Cerebellar nuclear complex (tissue), 1 donor: ENCODE measurements around the gene ADARB1.

Source experiments
- DNase-seq, 2 experiments: peaks; one replicate each; lab custom pipeline; 2025; lab: John Stamatoyannopoulos, UW

Gene ADARB1

DNA sequence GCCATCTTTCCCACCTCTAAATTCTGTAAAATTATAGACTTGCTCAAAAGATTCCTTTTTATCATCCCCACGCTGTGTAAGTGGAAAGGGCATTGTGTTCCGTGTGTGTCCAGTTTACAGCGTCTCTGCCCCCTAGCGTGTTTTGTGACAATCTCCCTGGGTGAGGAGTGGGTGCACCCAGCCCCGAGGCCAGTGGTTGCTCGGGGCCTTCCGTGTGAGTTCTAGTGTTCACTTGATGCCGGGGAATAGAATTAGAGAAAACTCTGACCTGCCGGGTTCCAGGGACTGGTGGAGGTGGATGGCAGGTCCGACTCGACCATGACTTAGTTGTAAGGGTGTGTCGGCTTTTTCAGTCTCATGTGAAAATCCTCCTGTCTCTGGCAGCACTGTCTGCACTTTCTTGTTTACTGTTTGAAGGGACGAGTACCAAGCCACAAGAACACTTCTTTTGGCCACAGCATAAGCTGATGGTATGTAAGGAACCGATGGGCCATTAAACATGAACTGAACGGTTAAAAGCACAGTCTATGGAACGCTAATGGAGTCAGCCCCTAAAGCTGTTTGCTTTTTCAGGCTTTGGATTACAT lies 151.5 kb downstream of the ADARB1 start:
- no peak for DNase-seq

DNA sequence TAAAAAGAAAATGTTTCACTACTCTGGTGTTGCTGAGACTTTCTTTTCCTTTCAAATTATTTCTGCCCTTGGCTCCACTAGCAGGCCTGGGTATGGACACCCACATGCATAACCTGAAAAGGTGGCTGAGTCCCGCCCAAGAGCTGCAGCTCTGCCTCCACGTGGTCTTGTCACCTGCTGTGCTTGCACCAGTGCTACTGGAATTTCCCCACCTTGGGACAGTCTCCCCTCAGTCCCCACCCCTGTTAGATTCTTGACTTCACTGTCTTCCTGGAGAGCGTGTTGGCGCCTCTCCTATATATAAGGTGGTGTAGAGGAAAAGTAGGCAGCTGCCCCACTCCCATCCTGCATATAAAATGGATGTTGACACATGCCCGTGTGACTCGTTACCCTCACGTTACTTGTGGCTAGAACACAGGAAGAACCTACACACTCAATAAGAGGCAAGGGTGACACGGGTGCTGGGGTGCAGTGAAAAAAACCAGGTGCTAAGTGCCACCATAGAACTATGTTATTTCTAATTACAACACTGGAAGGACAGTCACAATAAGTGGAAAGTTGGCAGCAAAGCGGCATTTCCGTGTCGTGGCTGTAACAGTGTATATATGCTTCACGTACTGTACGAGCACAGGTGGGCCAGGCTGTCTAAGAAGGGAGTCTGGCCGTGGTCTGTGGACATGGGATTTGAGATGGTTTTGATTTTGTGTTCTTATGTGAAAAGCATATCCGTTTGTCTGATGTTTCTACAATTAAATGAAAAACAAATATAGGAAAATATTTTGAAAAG lies 152.4 kb downstream of the ADARB1 start:
- no peak for DNase-seq

DNA sequence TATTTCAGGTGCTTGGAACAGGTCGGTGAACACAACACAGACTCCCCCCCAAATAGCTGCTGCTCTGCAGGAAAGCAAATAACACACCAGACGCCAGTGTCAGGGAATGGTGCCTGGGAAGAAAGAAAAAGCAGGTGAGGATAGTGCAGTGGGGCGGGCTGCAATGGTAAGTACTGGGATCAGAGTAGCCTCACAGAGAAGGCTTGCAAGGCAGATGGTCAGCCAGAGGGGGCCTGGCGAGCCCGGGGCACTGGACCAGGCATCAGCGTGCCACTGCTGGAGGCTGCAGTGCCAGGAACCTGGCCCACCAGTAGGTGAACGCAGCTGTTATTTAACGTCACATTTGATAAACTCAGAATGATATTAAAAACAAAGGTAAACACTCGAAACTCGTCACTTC lies 153.4 kb downstream of the ADARB1 start:
- peak; percentile 30 to 48 for DNase-seq

DNA sequence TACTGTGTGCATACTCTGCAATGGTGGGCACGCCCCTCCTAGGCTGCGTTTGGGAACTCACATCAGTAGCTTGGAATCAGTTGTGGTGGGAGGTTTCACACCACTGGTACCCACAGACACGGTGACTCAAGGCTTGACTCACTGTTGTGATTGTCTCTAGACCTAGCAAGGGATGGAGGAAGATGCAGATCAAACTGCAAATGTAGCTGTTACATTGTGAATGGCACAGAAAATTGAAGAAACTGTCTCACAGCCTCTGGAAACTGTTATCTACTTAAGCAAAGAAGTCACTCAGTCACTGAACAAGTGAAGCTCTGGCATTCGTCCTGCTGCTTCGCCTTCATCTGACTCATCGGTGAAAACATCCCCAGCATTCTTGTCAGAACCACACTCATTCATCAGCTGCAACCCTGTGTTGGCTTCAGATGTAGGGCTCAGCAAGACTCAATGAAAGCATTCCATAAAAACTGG lies 153.8 kb downstream of the ADARB1 start:
- DNase-seq = no peak

DNA sequence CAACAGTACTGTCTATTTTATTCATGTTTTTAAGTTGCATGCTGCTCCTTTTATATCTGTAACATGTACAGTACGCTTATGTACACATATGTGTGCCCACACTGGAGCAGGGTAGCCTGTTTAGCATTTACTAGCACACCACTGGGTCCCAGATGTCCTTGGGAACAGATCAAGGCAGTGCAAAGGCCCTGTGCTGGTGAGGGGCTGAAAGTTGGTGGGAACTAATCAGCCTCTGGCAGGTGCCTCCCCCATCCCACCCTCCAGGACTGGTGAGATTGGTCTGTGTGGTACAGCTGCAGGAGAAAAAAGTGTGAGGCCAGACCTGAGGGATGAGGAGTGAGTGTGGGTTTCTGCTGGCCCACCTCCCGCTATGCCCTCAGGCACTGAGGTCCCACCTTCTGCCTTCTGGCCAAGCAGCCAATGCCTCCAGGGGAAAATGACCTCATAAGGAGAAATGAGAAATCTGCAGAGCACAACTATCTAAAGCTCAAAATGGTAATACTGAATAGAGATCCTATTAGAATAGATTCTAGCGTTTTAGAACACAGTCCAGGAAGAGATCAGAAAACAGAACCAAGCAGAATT lies 154.4 kb downstream of the ADARB1 start:
- DNase-seq = no peak

DNA sequence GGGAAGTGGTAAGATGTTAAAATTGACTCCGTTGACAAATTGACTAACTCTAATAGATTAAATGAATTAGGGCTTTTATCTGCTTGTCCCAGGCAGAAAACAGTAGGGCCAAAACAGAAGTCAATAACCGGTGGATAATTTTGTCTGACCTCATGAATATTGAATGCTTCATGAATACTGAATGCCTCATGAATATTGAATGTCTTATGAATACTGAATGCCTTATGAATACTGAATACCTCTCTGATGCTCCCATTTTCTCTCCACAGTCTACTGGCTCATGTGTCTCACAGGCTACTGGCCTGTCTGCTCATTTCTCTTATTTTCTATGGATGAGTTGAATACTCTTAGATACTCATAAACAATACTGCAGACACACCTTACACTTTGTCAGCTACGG lies 157.3 kb downstream of the ADARB1 start:
- DNase-seq = no peak

DNA sequence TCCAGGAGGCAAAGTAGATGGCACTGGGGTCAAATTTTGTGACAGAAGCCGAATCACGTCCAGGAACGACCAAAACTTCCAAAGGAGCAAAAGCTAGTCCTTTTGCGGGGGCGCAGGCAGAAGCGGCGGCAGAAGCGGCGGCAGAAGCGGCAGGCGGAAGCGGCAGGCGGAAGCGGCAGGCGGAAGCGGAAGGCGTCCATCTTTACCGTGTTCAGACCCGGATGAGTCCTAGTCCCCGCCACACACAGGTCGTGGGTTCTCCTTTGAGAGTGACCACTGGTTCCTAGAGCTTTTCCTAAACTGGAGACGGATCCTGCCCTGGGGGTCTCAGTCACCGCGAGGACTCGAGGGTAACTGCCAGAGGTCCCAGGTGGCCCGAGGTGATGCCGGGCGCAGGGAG lies 159.7 kb downstream of the ADARB1 start:
- DNase-seq = no peak

DNA sequence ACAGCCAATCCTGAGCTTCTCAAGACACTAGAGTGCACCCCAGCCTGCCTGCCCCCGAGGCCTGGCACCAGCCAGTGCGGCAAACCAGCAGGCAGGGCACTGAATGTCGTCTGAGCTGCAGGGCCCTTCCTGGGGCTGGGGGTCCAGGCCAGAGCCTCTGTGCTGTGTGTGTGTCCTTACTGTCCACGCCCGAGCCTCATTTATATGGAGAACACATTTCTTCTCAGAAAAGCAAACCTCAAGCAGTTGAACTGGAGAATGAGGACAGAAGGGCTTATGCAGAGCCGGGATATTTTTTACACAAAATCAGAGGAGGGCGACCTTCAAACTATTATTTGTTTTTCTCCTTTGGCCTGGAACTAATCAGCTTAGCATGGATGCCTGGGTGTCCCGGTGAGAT lies 160.6 kb downstream of the ADARB1 start:
- no peak for DNase-seq

DNA sequence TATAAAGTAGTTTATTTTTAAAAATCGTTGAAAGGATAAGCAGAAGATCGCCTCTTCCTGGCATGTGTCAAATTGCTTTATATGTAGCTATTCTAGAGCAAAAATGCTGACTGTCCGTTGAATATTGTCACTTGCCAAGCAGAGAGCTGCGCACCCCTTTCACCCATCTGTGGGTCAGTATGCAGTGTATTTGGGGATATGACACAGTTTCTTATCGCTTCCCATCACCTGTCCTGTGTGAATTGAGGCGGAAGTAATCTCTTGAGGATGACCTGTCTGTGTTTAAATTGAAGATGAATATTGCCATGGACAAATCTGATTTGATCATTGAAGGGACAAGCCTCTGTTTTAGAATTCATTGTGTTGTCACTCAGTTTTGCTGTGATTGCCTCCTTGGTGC lies 161.1 kb downstream of the ADARB1 start:
- no peak for DNase-seq

DNA sequence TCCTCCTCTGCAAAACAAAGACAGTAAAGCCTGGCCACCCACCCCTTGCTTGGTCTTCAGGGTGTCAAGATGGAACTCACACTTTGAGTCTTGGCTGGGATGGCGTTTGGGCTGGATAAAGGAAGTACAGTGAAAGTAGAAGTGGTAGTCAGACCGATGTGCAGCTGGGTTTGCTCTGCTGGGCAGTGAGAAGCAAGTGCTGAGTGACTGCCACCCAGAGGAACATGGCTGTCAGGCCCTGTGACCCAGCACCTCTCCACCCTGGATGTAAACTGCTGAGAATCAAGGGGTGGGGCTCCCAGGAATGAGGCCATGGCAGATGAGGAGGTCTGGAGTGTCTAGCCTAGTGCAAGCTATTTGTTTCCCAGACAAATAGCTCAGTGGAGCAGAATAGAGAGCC lies 162.1 kb downstream of the ADARB1 start:
- no peak for DNase-seq

DNA sequence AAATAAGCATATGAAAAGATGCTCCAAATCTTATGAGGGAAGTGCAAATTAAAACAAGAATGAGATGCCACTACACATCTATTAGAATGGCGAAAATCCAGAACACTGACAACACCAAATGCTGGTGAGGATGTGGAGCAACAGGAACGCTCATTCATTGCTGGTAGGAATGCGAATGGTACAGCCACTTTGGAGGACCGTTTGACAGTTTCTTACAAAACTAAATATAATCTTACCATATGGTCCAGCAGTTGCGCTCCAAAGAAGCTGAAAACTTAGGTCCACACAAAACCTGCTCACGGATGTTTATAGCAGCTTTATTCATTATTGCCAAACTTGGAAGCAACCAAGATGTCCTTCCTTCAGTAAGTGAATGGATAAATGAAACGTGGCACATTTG lies 163.0 kb downstream of the ADARB1 start:
- DNase-seq = no peak

DNA sequence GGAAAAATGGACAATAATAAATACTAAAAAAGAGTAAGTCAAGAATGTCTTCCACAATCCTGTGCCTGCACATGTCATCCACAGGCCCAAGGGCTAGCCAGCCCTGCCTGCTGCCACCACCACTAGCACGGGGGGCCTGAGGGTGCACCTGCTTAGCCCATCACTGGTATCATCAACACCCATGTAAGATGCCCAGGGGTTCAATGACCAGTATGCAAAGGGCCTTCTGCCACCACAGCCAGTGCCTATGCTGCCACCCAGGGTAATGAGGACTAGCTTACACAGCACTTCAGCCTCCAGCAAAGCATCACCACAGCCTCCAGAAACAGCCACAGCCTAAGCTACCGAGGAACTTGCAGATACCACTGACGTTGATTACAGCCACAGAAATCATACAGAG lies 167.0 kb downstream of the ADARB1 start:
- DNase-seq = no peak

DNA sequence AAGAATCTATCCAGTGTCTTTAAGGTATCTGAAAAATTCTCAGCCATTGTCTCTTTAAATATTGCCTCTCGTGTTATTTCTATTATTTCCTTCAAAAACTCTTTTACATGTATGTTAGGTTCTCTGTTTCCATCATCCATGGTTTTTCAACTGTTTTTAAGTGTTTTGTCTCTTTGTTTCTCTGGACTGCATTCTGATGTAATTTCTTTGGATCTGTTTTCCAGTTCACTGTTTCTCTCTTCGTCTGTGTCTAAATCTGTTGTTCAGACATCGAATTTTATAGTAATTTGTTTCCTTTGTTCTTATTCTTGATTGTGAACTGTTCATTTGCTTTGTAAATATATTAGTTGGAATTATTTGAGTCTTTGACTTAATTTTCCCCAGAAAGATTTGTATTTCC lies 169.2 kb downstream of the ADARB1 start:
- no peak for DNase-seq

DNA sequence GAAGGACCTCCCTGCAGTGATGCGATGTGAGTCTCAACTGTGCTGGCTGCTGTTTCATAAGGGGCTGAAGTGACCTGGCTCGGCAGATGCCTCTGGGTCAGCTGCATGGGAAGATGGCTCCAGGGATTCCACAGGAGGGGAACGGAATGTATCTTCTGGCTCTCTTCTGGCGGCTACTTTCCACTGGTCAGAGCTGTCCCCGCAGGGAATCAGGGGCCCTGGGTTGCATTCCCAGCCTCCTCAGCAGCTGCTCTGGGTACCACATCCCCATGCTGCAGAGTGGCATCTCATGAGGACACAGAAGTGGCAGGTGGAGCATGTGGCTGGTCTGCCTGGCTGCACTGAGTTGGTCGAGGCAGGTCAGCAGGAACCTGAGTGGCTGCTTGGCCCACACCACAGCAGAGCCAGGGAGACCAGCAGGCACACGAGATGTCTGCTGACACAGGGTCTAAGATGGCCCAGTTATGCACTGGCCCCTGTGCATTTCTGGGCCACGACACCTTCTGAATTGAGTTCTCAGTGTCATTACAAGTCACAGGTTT lies 170.5 kb downstream of the ADARB1 start:
- DNase-seq = no peak

DNA sequence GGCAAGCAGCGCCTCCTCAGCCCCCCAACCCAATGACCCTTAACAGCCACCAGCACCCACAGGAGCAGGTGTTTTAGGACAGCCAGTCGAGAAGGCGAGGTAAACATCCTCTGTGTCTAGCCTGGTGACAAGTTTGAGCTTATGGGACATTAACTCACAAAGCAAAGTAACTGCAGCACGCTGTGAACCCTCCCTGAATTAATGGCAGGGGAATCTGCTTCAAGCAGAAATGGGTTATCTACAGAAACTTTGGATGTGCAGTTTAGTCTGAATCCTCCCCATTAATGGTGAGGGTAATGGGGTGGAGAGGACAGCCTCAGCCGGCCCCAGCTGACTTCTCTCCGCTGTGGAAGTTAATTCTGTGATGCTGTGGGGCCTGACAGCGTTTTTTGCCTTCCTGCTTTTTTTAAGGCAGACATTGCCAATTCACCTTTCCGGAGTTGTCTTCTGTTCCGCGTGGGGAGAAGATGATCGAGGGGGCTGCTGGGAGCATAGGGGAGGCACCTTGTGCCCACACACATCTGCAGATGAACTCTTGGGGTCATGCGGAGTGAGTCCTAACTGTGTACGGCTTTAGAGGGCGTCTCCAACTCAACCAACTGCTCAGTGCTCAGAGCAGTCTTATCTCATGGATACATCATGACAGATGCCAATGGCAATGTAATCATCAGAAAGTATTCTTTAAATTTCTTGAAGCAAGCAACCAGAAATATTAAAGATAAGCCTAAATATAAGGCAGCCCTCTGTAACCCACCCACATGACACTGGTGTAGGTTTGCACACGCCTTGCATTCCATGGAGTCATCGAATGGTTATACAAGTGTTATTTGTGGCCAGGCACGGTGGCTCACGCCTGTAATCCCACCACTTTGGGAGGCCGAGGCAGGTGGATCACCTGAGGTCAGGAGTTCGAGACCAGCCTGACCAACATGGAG lies 172.3 kb downstream of the ADARB1 start:
- DNase-seq = no peak

DNA sequence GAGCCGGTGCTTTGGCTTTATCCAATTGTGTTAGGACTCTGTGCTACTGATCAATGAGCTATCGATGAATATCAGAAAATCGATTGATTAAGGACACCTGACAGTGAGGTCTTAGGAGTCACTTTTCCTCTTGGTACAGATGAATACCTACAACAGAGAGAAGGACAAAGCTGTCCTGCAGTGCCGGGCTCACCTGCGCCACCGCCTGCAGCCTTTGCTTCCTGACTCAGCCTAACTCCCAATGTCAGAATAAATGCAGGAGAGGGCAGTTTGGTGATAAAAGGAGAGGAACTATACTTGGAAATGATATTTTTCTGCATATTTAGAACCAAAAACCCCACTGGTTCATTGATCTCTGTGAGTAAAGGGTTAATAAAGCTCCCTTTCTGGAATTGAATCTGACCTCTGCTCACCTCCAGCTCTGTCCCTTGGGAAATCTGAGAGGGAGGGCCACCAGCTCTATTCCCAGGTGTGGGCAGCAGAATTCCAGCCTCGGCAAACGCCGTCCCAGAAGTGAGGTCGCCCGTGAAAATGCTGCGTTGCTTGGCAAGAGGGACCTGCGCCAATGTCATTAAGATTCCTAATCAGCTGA lies 174.0 kb downstream of the ADARB1 start:
- no peak for DNase-seq

DNA sequence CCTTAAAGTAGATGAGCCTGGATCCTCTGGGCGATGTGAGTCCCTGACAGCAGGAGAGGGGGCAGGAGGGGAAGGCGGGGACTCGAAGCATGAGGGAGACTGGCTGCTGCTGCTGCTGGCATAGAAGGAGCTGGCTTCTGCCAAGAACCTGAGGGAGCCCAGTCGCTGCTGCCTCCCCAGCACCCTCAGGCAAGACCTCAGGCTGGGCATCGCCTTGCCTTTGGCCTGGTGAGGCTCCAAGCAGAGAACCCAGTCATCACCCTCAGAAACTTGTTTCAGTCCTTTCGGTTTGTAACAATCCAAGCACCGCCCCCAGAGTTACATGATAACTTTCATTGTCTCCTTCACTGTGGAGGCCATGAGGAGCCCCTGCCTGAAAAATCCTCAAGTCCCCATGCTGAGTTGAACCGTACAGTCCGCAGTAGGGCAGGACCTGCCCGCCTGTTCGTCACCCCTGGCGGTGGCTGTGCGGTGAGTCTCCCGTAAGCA lies 174.6 kb downstream of the ADARB1 start:
- no peak for DNase-seq

DNA sequence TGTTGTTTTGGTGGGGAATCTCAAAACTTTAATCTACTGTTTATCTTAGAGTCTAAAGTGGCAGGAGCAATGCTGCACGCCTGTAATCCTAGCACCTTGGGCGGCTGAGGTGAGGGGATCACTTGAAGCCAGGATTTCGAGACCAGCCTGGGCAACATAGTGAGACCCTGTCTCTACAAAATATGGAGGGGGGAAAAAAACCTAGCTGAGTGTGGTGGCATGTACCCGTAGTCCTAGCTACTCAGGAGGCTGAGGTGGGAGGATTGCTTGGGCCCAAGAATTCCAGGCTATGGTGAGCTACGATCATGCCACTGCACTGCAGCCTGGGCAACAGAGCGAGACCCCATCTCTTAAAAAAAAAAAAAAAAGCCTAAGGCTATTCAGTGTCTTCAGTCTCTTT lies 175.2 kb downstream of the ADARB1 start:
- DNase-seq = no peak

DNA sequence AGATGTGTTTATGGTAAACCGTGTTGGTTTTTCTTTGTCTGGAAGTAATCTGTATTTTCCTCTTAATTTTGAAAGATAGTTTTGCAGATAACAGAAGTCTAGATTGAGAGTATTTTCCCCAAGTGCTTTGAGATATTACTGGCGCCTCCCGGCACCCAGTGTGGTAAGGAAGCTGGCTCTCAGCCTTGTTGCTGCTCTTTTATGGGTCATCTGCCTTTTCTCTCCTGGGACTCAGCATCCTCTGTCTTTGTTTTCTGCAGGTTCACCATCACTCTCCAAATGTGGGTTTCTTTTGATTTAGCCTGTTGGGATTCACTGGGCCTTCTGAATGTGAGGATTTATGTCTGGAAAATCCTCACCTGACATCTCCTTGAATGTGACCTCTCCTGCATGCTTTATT lies 175.9 kb downstream of the ADARB1 start:
- DNase-seq = no peak

DNA sequence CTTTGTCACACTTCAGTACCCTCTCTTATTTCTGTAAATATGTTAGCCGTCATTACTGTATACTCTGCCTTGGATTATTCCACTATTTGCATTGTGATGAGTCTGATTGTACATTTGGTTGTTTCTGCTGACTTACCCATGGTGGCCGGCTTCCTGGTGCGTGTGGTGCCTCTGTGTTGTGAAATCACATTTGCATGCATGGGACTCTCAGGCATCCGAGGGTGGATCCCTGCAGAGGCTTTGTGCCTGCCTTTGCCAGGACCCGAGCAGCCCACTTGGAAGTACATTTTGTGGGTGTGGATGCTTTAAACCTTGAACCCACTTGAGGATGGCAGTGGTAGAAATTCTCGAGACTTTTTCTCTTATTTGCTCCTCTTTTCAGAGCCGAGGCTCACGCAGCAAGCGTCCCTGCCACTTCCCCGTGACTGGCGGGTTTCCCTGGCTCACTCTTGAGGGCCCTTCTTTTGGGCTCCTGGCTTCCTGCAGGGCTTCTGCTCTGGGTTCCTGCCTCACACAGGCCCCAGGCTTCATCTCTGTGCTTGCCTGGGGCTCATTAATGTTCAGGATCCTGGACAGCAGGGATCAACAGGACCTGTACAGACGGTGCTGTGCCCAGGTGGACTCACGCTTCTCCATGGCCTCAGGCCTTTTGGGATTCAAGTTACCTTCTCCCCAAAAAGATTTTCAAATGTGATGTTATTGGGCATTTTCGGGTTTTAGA lies 176.7 kb downstream of the ADARB1 start:
- DNase-seq = no peak
